Activated CD4-positive, alpha-beta T cell treated with anti-CD3 and anti-CD28 coated beads, Interleukin-2, Interleukin-4, amounts not matched to agents 100 ng/mL and 50 ng/mL, durations not matched to agents 16 hours and 8 hours (primary cell): ENCODE data around the gene TRIM62.
"Not testable (repeated sequence)": the region's sequence is repeated elsewhere in the genome, so short reads cannot be mapped to it uniquely, and the experiment has no call there.

ENCODE experiments used
- DNase-seq: peaks from one replicate; pipeline ENCODE4 v3.0.0-alpha.2; 2020; ENCODE audit warnings: low spot score

Gene TRIM62

GRCh38 chr1:33158366-33158765 lies 23.5 kb downstream of the TRIM62 start:
- DNase-seq = no peak

DNA sequence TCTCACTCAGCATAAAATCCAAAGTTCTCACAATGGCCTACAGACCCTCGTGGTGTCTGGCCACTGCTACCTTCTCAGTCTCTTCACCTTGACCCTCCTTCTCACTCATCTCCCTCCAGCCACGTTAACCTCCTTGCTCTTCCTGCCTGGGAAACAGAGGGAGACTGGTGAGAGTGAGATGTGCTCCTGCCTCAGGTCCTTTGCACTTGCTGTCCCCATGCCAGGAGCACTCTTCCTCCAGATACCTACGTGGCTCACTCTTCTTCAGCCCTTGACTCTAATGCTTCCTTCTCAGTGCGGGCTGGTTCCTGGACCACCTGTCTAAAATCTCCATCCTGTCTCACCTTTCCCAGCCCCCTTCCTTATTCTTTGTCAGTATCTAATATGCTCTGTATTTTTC lies 24.7 kb downstream of the TRIM62 start:
- DNase-seq = no peak

GRCh38 chr1:33155877-33156538 lies 25.8 kb downstream of the TRIM62 start:
- no peak for DNase-seq

DNA sequence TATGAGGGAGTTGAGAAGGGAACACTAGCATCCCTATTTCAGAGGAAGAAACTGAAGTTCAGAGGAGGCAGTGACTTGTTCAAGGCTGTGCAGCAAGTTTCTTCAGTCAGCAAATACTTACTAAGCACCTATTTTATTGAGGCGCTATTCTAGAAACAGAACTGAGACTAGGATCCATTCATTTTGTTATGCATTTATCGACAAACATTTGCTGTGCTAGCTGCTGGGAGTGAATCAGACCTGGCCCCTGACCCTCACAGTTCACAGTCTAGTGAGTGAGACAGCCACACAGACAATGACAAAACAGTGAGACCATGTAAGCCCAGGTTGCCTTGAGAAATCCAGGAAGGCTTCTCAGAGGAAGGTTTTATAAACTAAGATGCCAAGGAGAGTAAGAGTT lies 28.2 kb downstream of the TRIM62 start:
- DNase-seq = no peak

DNA sequence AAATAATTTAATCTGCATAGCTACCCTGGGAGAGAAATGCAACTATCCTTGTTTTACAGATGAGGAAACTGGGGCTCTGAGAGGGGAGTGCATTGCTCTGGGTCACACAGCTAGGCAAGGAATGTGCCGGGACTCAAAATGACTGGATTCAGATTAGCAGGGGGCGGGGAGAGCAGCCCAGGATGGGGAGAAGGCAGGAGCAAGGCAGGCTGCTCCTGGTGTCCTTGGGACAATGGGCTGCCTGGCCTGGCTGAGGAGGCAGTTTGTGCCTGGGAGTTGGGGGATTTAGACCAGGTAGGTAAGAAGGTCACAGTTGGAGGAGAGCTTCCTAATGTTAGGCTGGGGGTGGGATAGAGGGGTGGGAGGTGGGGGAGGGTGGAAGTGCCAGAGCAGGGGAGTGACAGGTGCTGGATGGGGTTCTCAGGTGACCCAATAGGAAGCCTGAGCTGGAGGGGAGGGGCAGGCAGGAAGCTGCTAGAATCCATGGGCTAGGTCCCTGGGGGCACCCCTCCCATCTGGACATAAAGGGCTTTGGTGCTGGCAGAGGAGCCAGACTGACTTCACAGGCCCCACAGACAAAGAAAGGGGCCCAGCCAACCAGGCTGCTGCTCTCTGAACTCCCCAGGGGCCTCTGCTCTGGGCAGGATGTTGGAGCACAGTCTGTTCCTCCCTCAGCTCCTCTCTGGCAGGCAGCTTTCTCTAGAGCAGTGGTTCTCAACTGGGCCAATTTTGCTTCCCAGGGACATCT lies 29.0 kb downstream of the TRIM62 start:
- no peak for DNase-seq

GRCh38 chr1:33151116-33151515 lies 30.7 kb downstream of the TRIM62 start:
- no peak for DNase-seq

GRCh38 chr1:33150522-33150921 lies 31.3 kb downstream of the TRIM62 start:
- no peak for DNase-seq

DNA sequence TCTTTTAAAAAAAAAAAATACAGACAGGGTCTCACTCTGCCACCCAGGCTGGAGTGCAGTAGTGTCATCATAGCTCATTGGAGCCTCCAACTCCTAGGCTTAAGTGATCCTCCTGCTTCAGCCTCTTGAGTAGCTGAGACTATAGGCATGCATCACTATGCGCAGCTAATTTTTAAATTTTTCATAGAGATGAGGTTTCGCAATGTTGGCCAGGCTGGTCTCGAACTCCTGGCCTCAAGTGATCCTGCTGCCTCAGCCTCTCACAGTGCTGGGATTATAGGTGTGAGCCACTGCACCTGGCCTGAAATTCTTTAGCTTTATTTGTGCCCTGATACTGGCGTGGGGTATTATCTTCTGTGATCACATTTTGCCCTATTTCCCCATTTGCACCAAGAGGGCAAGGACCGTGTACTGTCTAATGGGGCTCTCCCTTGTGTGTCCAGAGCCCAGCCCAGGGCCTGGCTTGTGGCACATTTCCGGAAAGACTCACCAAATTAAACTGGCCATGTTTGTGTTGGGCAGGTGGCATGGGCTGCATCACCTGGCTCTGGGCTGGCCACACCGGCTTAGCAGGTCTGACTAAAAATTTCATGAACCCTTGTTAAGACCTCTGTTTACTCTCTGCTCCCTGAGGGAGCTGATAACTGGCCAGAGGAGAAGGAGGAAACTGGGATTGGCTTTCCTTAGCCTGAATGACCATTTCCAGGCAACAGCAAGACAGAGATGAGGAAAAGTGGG lies 32.2 kb downstream of the TRIM62 start:
- no peak for DNase-seq

GRCh38 chr1:33148615-33149014 lies 33.2 kb downstream of the TRIM62 start:
- DNase-seq = no peak

DNA sequence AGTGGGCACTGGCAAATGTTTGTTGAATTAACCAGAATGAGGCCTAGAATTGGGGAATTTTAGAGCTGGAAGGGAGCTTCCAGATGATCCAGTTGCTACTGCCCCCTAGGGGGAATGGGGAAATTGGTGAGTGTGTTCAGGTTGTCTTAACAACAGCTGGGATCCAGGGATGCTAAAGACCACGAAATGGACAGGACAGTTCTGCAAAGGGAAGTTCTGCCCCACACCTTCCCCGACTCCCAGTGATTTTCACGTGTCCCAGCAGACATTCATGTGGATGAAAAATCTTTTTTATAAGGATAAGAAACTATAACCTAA lies 33.9 kb downstream of the TRIM62 start:
- no peak for DNase-seq

DNA sequence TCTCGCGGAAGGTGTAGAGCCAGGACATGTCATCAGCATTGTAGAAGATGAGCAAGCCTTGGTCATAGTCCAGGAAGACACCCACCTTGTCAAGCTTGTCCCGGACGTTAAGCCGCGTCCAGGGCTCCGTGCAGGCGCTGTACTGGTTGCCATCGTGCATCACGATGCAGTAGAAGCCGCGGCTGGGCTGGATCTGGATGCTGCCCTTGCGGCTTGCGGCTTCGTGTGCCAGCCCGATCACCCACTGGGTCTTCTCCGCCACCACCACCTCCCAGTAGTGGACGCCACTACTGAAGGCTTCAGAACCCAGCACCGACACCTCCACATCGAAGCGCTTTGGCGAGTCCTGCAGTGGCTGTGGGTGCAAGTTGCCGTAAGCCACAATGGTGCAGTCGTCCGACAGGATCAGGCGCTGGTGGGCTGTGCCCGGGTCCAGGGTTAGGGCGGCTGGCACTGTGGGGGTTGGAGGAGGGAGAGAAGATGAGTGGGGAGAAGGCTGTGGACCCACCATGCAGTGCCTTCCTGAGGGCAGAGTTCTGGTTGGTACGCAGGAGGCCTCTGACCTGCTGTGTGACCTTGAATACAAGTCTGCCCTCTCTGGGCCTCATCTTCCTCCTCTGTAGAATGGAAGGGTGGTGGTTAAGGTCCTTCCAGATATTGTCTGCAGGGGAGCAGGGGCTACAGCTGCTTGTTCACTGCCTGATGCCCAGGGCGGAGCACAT lies 34.4 kb downstream of the TRIM62 start:
- DNase-seq = no peak

- DNase-seq = no peak
Measured at GRCh38 chr1:33146003-33146402, 35.8 kb downstream of the TRIM62 start.

DNA sequence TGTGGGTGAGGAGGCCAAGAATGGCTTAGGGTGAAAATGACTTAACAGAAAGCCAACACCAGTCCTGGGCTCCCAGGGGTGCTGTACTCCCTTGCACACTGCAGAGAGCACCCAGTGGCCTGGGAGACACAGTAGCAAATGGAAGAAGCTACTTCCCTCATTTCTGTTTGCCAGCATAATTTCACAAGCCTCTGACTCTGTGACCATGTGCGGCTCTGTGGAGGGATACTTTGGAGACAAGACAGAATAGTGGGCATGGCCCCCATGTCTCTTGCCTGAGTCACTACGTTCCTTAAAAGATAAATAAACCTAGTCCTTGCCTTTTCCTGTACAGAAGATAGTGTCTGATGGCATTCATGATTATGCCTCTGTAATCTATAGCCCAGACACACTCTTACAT lies 38.1 kb downstream of the TRIM62 start:
- no peak for DNase-seq

DNA sequence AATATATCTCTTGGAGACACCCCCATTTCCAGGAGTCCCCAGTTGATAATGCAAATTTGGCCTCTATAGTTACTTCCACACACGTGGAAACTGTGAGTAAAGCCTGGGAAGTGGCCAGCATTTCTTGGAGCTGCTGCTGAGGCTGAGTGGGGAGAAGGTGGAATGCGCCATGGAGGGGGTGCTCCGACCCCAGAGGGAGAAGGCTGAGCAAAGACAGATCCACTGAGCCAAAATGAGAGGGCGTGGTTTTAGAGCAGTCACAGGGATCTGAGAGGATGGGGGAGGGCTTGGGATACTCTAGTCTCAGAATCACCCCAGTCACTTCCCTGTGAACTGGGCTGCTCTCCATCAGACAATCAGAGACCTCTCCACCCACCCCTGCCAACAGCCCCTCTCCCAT lies 38.7 kb downstream of the TRIM62 start:
- DNase-seq = no peak

DNA sequence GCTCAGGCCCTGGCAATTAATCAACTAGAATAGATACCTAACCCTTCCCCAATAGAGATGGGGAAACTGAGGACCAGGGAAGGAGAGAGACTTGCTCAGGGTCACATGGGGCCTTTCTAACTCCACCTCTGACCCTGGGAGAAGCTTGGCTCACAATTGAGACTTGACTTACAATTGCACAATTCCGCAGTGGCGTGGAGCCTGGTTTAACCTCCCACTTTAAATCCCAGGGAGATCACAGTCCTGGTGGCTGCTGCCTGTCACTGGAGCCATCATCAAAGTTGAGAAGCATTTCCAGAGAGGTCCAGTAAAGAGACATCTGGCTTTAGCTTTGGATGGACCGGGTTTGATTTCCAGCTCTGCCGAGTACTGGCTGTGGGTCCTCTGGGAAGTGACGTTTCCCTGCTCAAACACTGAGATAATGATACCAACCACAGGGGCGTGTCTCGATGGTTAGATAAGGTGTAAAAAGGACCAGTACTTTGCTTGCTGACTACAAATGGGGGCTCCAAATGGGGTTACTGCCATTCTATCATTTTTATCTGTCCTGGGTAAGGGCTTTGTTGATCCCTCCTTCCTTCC lies 39.3 kb downstream of the TRIM62 start:
- DNase-seq = no peak

- DNase-seq = no peak
Measured at GRCh38 chr1:33141781-33142180, 40.1 kb downstream of the TRIM62 start.

DNA sequence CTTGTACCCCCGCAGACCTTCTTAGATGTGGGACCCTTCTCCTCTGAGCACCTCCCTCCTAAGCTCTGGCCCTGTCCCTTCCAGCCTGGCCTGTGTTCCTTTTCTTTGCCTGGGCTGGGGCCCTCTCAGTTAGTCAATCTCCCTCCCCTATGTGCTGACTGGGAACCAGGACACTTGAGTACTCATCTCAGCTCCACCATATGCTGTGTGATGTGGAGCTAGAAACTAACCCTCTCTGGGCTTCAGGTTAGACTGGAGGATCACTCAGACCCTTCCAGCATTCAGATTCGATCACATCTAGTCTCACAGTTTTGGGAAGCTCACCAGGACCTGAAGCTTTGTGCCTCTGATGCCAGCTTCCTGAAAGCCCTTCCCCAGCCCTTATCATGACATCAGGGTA lies 40.6 kb downstream of the TRIM62 start:
- DNase-seq = no peak

GRCh38 chr1:33140153-33141149 lies 41.4 kb downstream of the TRIM62 start:
- no peak for DNase-seq

DNA sequence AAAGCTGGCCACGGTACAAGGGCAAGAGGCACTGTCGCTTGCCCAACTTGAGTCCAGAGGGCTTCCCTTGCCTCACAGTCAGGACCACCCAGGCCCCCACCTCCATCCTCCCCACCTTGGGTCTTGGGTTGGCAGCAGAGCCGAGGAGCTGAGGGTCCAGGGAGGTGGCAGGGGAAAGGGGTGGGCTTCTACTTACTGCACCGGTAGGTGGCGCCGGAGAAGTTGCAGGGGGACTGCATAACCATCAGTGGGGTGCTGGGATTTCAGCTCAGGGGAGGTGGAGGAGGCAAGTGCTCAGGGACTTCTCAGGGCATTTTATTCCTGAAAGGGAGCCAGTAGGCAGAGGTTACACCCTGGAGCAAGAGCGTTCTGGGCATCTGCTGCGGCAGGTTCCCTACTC lies 44.0 kb downstream of the TRIM62 start:
- no peak for DNase-seq

DNA sequence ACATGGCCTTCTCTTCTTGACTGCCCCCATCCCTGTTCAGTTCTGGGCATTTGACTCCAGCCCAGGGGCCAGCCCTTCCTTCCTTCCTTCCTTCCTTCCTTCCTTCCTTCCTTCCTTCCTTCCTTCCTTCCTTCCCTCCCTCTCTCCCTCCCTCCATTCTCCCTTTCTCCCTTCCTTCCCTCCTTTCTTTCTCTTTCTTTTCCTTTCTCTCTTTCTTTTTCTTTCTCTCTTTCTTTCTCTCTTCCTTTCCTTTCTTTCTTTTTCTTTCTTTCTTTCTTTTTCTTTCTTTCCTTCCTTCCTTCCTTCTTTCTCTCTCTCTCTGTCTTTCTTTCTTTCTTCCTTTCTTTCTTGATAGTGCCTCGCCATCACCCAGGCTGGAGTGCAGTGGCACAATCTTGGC lies 45.8 kb downstream of the TRIM62 start:
- not testable (repeated sequence) for DNase-seq

- no peak for DNase-seq
Measured at GRCh38 chr1:33133478-33134105, 48.3 kb downstream of the TRIM62 start.
